PFSK-1 (cell line): Measurements from ENCODE around the gene SAE1.

Experiments used
- POLR2AphosphoS5 ChIP-seq: IDR thresholded peaks from 2 replicates; pipeline ENCODE4 v1.6.1; 2012; ENCODE audit warnings: low read depth, mild to moderate bottlenecking, control low read depth, low read length, moderate library complexity
- SIN3A ChIP-seq: IDR thresholded peaks from 2 replicates; pipeline ENCODE4 v1.6.1; 2012; ENCODE audit warnings: mild to moderate bottlenecking, low read length, moderate library complexity, borderline replicate concordance; ENCODE audit not compliant: insufficient read depth
- TF ChIP-seq, protein P1 (sequence below), 2 experiments: IDR thresholded peaks; 2 replicates each; pipeline versions ENCODE4 v1.6.1 to v1.8.0; 2011 to 2012; ENCODE audit warnings: low read depth in 2 of 2, low read length in 2 of 2, control low read depth in 1 of 2, inconsistent platforms in 1 of 2, mild to moderate bottlenecking in 1 of 2, moderate library complexity in 1 of 2; ENCODE audit not compliant: insufficient read depth in 1 of 2

DNA sequence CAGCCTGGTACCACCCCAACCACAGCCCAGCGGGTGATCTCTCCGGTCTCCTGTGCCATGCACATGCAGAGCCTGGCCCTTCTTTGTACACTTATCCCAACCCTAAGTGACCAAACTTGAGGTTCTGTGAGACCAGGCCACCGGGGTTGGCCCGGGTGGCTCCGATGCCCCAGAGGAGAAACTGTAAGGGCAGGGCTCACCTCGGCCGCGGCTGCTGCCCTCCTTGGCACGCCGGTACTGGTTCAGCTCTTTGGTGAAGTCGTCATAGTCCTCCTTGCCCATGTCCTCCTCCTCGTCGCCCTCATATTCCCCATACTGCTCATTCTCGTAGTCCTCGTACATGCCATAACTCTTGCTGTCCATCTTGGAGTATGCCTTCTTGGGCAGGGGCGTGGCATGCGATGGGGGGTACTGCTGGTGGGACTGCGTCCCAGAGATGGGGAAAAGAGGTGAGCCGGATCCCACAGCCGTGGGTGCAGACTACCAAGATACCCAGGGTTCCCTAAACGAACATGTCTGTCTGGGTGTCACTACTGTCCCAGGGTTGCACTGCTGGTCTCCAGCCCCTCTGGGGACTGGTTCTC is 40.8 kb upstream of the SAE1 start:
- TF ChIP-seq POLR2AphosphoS5 (no peak), SIN3A (no peak)
- TF ChIP-seq, protein P1, sequence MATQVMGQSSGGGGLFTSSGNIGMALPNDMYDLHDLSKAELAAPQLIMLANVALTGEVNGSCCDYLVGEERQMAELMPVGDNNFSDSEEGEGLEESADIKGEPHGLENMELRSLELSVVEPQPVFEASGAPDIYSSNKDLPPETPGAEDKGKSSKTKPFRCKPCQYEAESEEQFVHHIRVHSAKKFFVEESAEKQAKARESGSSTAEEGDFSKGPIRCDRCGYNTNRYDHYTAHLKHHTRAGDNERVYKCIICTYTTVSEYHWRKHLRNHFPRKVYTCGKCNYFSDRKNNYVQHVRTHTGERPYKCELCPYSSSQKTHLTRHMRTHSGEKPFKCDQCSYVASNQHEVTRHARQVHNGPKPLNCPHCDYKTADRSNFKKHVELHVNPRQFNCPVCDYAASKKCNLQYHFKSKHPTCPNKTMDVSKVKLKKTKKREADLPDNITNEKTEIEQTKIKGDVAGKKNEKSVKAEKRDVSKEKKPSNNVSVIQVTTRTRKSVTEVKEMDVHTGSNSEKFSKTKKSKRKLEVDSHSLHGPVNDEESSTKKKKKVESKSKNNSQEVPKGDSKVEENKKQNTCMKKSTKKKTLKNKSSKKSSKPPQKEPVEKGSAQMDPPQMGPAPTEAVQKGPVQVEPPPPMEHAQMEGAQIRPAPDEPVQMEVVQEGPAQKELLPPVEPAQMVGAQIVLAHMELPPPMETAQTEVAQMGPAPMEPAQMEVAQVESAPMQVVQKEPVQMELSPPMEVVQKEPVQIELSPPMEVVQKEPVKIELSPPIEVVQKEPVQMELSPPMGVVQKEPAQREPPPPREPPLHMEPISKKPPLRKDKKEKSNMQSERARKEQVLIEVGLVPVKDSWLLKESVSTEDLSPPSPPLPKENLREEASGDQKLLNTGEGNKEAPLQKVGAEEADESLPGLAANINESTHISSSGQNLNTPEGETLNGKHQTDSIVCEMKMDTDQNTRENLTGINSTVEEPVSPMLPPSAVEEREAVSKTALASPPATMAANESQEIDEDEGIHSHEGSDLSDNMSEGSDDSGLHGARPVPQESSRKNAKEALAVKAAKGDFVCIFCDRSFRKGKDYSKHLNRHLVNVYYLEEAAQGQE (IDR thresholded peaks at IDR 0.05; ENCODE audit: insufficient read depth in 1 of 2, low read depth in 2 of 2, low read length in 2 of 2) = no peak
